Activated CD8-positive, alpha-beta memory T cell treated with anti-CD3 and anti-CD28 coated beads, Interleukin-2, amount 50 U/mL, for 4 hours (primary cell): ENCODE data around the gene SPP1.

Experiments
- DNase-seq: peaks from one replicate; pipeline ENCODE4 v3.0.0-alpha.2; 2020

The SPP1 gene

DNA sequence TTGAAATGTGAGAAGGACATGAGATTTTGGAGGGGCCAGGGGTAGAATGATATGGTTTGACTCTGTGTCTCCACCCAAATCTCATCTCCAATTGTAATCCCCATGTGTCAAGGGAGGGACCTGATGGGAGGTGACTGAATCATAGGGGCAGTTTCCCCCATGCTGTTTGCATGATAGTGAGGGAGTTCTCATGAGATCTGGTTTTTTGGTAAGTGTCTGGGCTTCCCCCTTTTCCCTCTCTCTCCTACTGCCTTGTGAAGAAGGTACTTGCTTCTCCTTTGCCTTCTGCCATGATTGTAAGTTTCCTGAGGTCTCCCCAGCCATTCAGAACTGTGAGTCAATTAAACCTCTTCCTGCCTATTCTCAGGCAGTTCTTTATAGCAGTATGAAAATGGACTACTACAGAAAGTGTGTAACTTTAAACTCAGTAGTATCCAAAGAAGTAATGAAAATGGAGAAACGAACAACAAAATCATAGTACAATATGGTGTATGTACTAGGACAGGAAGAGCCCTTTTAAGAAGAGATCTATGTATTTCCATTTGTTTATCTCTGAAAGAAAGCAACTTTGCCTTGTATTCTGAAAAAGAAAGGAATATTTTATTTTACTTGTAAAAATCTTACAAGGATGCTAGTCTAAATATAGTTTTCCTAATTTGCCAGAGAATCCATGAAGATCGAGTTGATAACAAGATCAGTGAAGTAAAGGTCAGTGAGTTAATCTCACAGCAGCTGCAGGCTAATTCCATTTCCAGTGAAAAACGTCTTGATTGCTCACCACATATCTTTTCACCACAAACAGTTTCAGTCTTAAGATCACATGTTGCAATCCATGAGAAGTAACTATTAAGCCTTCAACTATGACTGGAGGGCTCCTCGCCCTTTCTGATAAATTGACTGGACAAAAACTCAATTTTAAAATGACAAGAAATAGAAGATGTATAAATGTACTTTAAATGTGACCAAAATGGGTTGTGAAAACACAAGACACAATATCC is 52.4 kb downstream of the SPP1 start:
- no peak for DNase-seq

GRCh38 chr4:88028946-88029345 is 53.4 kb downstream of the SPP1 start:
- DNase-seq = no peak

DNA sequence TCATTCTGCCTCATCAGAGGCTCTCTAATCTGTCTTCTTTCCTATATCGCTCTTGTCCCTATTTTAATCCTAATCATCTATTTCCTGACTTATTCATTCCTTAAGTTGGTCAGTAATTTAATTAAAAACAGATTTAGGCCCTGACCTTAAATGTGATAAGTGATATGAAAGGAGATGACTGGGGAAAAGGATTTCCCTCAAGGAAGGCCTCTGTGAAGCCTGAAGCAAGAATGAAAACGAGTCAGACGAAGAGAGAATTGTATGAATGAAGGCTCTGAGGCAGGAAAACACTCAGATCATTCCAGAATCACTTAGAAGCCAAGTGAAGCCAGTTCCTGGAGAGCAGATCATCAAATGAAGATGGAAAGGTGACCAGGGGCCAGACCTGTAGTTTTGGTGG is 54.0 kb downstream of the SPP1 start:
- no peak for DNase-seq

GRCh38 chr4:88030565-88031310 is 55.2 kb downstream of the SPP1 start:
- DNase-seq = no peak
